Renal pelvis (tissue), 4 donors: Measurements from ENCODE around the gene HCST. TPM values are rescaled to one million over a fixed set of nuclear protein-coding genes. Genes with fewer than 3 reads are reported as not detected.
"Not testable (repeated sequence)": the region's sequence is repeated elsewhere in the genome, so short reads cannot be mapped to it uniquely, and the experiment has no call there.

ENCODE experiments used
- DNase-seq: peaks from one replicate; pipeline ENCODE4 v3.0.0-alpha.2; 2013
- polyA plus RNA-seq, 3 donors: library from polyadenylated mRNA; unstranded; fragments of 120-200 nt; gene quantifications; one replicate each; pipeline ENCODE4 v1.2.1, GENCODE V29; 2013; ENCODE audit not compliant: insufficient read length in 3 of 3

The HCST gene
- polyA plus RNA-seq, 3 donors = 2.5 to 5.2 (median 3.3) TPM

GRCh38 chr19:35903550-35904179 is 1.3 kb downstream of the HCST start:
- peak; percentile 62 for DNase-seq

GRCh38 chr19:35904311-35905068 is 2.2 kb downstream of the HCST start:
- DNase-seq = no peak

- no peak for DNase-seq
These were observed 2.9 kb downstream of the HCST start for GRCh38 chr19:35905178-35905727.

GRCh38 chr19:35907377-35907745 is 5.0 kb downstream of the HCST start:
- DNase-seq = no peak

GRCh38 chr19:35908010-35908441 is 5.7 kb downstream of the HCST start, which contains the start of gene TYROBP:
TYROBP (minus strand) TSS chr19:35908295; CDS start chr19:35908228, 67 bp downstream.
- no peak for DNase-seq

- DNase-seq = no peak
These were observed 6.8 kb downstream of the HCST start for GRCh38 chr19:35908973-35909683.

- no peak for DNase-seq
These were observed 7.3 kb downstream of the HCST start for GRCh38 chr19:35909684-35910035.

GRCh38 chr19:35910355-35910754 is 8.0 kb downstream of the HCST start:
- DNase-seq = not testable (repeated sequence)

- DNase-seq = no peak
These were observed 8.8 kb downstream of the HCST start for GRCh38 chr19:35911173-35911572.

GRCh38 chr19:35911790-35912189 is 9.5 kb downstream of the HCST start:
- DNase-seq = no peak

- no peak for DNase-seq
These were observed 11.3 kb downstream of the HCST start for GRCh38 chr19:35913589-35913988.

- no peak for DNase-seq
These were observed 13.1 kb downstream of the HCST start for GRCh38 chr19:35915443-35915842.

- no peak for DNase-seq
These were observed 17.0 kb downstream of the HCST start for GRCh38 chr19:35919306-35919705.

- no peak for DNase-seq
These were observed 18.7 kb downstream of the HCST start for GRCh38 chr19:35921012-35921411.

- no peak for DNase-seq
These were observed 23.2 kb downstream of the HCST start for GRCh38 chr19:35925501-35925900.

GRCh38 chr19:35928507-35928906 is 26.2 kb downstream of the HCST start:
- no peak for DNase-seq

- no peak for DNase-seq
These were observed 27.5 kb downstream of the HCST start for GRCh38 chr19:35929876-35930275.

GRCh38 chr19:35931161-35931873 is 29.0 kb downstream of the HCST start:
- peak; percentile 100 for DNase-seq

- DNase-seq = no peak
These were observed 29.5 kb downstream of the HCST start for GRCh38 chr19:35931874-35932202.

- no peak for DNase-seq
These were observed 30.1 kb downstream of the HCST start for GRCh38 chr19:35932291-35932936.

GRCh38 chr19:35935911-35936737 is 33.8 kb downstream of the HCST start, which contains the start of gene LRFN3:
LRFN3 (plus strand) TSS chr19:35936374; CDS start chr19:35939426, 3,052 bp downstream.
- peak; percentile 66 for DNase-seq
